ENCODE measurements around the gene TMC6. TPM values are rescaled to one million over a fixed set of nuclear protein-coding genes. Genes with fewer than 3 reads are reported as not detected.

The TMC6 gene
- total RNA-seq, 2 donors from 2014 or later: 21.0 to 32.3 TPM

DNA sequence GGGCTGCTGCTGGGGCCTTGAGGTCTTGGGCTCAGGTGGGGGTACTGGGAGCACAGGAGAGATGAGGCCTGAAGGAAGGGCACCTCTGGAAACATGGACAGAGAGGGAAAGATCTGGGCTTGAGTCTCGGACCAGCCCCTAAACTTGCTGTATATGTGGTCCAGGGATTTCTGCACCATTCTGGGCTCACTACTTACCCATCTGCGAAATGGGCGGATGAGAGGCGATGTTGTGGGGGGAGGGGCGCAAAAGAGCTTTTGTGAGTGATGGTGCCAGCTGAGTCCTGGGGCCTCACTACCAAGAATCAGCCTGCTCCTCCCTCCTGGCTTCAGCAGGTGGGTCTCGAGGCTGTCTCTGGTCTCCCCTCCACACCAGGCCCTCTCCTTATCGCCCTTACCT lies 17.9 kb upstream of the TMC6 start:
- H3K4me3 ChIP-seq: no peak overlapping the region
- peak overlapping the region in 3 of 4 donors; percentile 86 to 89 (median 88) for H3K27ac ChIP-seq
- intact Hi-C loops (cut with DNase I): no loop called here
- DNase-seq (no peak), ATAC-seq (no peak)
- H3K36me3 ChIP-seq (replicated peaks in 1 of 2; ENCODE audit: insufficient read depth in 1 of 2, low read depth in 2 of 2): no peaks in the 10 kb centered on the region
- H3K27me3 ChIP-seq: no peaks in the 10 kb centered on the region
- H3K9me3 ChIP-seq: no peaks in the 10 kb centered on the region
- TF ChIP-seq, protein P1, sequence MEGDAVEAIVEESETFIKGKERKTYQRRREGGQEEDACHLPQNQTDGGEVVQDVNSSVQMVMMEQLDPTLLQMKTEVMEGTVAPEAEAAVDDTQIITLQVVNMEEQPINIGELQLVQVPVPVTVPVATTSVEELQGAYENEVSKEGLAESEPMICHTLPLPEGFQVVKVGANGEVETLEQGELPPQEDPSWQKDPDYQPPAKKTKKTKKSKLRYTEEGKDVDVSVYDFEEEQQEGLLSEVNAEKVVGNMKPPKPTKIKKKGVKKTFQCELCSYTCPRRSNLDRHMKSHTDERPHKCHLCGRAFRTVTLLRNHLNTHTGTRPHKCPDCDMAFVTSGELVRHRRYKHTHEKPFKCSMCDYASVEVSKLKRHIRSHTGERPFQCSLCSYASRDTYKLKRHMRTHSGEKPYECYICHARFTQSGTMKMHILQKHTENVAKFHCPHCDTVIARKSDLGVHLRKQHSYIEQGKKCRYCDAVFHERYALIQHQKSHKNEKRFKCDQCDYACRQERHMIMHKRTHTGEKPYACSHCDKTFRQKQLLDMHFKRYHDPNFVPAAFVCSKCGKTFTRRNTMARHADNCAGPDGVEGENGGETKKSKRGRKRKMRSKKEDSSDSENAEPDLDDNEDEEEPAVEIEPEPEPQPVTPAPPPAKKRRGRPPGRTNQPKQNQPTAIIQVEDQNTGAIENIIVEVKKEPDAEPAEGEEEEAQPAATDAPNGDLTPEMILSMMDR (IDR thresholded peaks at IDR 0.05): no peak
- TF ChIP-seq POLR2A (IDR thresholded peaks at IDR 0.05): no peak
- peaks cover 76% of the 10 kb centered on the region for H3K4me1 ChIP-seq
- 85 to 93% methylated on average over 6 to 7 of the region's 7 CpGs for WGBS, 2 donors

DNA sequence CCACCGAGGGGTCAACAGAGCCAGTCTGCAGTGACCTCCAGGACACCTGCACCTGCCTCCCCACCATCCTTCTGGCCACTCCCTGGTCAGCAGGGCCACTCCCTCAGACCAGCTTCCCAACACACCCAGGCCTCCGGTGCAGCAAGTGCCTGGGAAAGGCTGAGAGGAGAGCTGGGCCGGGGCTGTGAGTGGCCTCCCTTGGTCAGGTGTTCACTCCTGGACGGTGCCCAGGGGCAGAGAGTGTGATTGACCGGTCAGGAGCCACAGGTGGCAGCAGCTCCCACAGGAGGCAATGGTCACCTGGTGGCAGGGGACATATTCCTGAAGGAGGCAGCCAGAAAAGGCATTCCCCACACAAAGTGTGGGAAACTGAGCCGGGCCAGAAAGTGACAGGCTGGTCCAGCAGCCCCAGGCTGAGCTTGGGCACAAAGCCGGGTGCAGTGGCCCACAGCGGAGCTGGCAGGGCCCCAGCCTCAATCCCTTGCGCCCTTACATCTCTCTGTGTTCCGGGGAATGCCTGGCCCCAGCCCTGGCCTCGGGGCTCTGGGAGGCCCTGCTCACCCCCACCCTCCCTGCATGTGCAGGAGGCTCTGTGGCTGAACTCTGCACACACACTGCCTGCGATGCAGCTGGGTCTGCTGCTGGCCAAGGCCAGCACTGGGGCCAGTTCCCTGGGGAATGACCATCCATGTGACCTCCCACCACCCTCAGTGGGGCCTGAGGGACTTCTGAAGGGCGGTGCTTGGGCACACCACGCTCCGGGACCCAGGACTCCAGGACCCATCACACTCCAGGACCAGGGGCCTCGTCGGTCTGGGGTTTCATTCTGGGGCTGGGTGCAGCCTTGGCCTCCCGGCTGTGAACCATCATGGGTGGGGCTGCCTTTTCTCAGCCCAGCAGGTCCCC lies 16.4 kb upstream of the TMC6 start:
- peak; percentile 83 for ATAC-seq
- TF ChIP-seq, protein P1 (IDR thresholded peaks at IDR 0.05): peak in 4 of 7 experiments; percentile 16 to 38 (median 26)
- peak in 1 of 3 donors; percentile 27 for TF ChIP-seq POLR2A (IDR thresholded peaks at IDR 0.05)
- Histone ChIP-seq H3K4me1 (peaks cover 82% of the 10 kb centered on the region), H3K9me3 (no peaks in the 10 kb centered on the region), H3K27me3 (no peaks in the 10 kb centered on the region), H3K27ac (peak overlapping the region; percentile 70 to 89 (median 87)), H3K4me3 (no peak overlapping the region), H3K36me3 (replicated peaks in 1 of 2; ENCODE audit: insufficient read depth in 1 of 2, low read depth in 2 of 2) (no peaks in the 10 kb centered on the region)
- 15 to 25% methylated on average over 7 to 18 of the region's 18 CpGs for WGBS, 2 donors
- intact Hi-C loops (cut with DNase I): no loop called here
- peak; percentile 93 to 98 (median 97) for DNase-seq

DNA sequence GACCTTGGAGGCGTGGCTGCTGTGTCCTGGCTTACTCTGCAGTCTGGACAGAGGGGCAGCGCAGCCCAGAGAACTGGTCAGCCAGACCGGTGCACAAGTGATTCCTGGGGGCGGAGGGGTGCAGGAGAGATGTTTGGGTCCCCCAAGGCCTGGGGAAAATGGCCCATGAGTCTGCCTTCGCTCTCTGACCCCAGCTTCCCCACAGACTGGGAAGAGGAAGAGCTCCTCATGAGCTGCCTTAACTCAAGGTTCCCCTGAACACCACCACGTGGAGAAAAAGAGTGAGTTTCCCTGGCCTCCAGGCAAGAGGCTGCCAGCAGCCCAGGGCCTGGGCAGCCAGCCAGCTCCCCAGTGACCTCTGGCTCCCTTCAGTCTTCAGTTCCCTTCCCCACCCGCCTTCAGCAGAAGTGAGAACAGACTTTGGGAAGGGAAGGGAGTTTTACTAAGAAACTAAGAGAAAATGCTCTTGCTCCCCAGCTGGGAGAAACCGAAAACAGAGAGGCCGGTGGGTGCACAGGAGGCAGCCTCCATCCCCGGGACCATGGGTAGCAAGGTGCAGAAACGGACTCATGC lies 15.7 kb upstream of the TMC6 start:
- WGBS, 2 donors: 15 to 16% methylated on average over 10 of the region's 11 CpGs
- H3K36me3 ChIP-seq (replicated peaks in 1 of 2; ENCODE audit: insufficient read depth in 1 of 2, low read depth in 2 of 2): no peaks in the 10 kb centered on the region
- DNase-seq (peak; percentile 87 to 93 (median 92)), ATAC-seq (peak; percentile 56)
- no peaks in the 10 kb centered on the region for H3K9me3 ChIP-seq
- no peak for TF ChIP-seq POLR2A (IDR thresholded peaks at IDR 0.05)
- TF ChIP-seq, protein P1 (IDR thresholded peaks at IDR 0.05): peak in 1 of 7 experiments; percentile 32
- intact Hi-C loops (cut with DNase I): no loop called here
- H3K4me3 ChIP-seq: no peak overlapping the region
- H3K4me1 ChIP-seq: peaks cover 82% of the 10 kb centered on the region
- peak overlapping the region; percentile 70 to 89 (median 87) for H3K27ac ChIP-seq
- H3K27me3 ChIP-seq: no peaks in the 10 kb centered on the region

DNA sequence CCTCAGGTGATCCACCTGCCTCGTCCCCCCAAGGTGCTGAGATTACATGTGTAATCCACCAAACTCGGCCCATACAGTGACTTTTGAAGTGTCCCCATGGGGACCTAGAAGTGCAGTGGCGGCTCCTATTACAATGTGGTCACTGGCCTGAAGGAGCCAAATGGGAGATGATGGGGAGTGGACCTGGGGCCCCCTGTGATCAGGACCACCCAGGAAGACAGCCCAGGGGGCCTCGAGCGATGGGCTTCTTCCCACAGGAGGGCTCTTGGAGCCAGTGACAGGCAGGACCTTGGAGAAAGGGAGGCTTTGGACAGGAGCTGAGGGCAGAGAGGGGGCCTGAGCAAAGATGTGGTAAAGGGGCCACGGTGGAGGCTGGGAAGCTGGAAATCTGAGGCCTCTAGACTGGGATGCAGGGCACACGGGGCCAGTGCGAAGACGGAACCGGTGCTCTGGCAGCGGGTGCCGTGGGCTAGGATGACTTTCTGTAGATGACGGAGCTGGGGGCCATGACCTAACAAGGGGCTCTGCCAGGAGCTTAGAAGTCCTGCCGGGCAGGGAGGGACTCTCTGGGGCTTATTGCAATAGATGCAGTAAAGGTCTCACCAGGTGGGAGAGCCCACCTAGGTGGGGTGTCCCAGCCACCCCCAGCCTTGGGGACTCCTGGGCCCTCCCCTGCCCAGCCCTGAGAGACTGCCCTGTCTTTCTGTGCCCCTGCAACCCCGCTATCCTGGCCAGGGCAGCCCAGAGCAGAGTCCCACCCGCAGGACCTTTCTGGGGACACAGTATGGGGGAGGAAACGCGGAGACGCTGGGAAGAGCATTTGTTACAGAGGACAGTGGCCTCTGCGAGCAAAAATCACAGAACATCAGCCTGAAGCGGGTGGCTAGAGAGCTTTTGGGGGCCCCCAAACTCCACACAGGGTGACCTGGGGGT lies 14.9 kb upstream of the TMC6 start:
- no peak overlapping the region for H3K4me3 ChIP-seq
- ATAC-seq (no peak), DNase-seq (peak in 1 of 4 donors; percentile 17)
- peak overlapping the region; percentile 70 to 89 (median 87) for H3K27ac ChIP-seq
- H3K27me3 ChIP-seq: no peaks in the 10 kb centered on the region
- no peaks in the 10 kb centered on the region for H3K36me3 ChIP-seq (replicated peaks in 1 of 2; ENCODE audit: insufficient read depth in 1 of 2, low read depth in 2 of 2)
- intact Hi-C loops (cut with DNase I): no loop called here
- TF ChIP-seq POLR2A (IDR thresholded peaks at IDR 0.05): no peak
- TF ChIP-seq, protein P1 (IDR thresholded peaks at IDR 0.05): no peak
- 81 to 86% methylated on average over 20 to 21 of the region's 21 CpGs for WGBS, 2 donors
- no peaks in the 10 kb centered on the region for H3K9me3 ChIP-seq
- H3K4me1 ChIP-seq: peaks cover 81% of the 10 kb centered on the region
